Upper lobe of right lung (tissue), 1 donor: Measurements from ENCODE around the gene ESRRB. TPM values are rescaled to one million over a fixed set of nuclear protein-coding genes. Genes with fewer than 3 reads are reported as not detected.

Source experiments
- ATAC-seq: fragments of 200-7000 bp; cut with Tn5 transposase; one replicate; pipeline ENCODE4 v1.9.1; 2020; ENCODE audit warnings: mild to moderate bottlenecking, moderate library complexity
- DNase-seq: peaks from one replicate; pipeline ENCODE4 v3.0.0-alpha.2; 2020
- H3K27ac ChIP-seq: fragments of 200-600 bp; one replicate; pipeline ENCODE4 v1.8.0; 2022
- H3K27me3 ChIP-seq: fragments of 200-600 bp; one replicate; pipeline ENCODE4 v1.8.0; 2022; ENCODE audit warnings: mild to moderate bottlenecking
- H3K36me3 ChIP-seq: fragments of 200-600 bp; one replicate; pipeline ENCODE4 v1.8.0; 2022
- H3K4me1 ChIP-seq: fragments of 200-600 bp; one replicate; pipeline ENCODE4 v1.8.0; 2022
- H3K4me3 ChIP-seq: fragments of 200-600 bp; one replicate; pipeline ENCODE4 v1.8.0; 2022; ENCODE audit warnings: mild to moderate bottlenecking
- H3K9me3 ChIP-seq: fragments of 200-600 bp; one replicate; pipeline ENCODE4 v1.8.0; 2022
- CTCF ChIP-seq: fragments of 200-600 bp; IDR thresholded peaks from one replicate; pipeline ENCODE4 v1.8.0; 2022; ENCODE audit warnings: antibody characterized with exemption
- intact Hi-C: fragments of 100-400 bp; cut with DNase I; formaldehyde crosslinking; loops from one replicate; pipeline ENCODE4 v1.11.0; 2022
- total RNA-seq: library from RNA; stranded (reverse); fragmentation: NEBNext Ultra II Directional; extraction: Animal tissue kit (Norgen Biotek cat#: 25700); gene quantifications from one replicate; pipeline ENCODE4 v1.2.1, GENCODE V29; 2021
- donor health status: DM: no; HTN: yes; CAD: no; lungs with severe emphysema.

ESRRB gene
- total RNA-seq, 1 donor from 2014 or later = not detected

DNA sequence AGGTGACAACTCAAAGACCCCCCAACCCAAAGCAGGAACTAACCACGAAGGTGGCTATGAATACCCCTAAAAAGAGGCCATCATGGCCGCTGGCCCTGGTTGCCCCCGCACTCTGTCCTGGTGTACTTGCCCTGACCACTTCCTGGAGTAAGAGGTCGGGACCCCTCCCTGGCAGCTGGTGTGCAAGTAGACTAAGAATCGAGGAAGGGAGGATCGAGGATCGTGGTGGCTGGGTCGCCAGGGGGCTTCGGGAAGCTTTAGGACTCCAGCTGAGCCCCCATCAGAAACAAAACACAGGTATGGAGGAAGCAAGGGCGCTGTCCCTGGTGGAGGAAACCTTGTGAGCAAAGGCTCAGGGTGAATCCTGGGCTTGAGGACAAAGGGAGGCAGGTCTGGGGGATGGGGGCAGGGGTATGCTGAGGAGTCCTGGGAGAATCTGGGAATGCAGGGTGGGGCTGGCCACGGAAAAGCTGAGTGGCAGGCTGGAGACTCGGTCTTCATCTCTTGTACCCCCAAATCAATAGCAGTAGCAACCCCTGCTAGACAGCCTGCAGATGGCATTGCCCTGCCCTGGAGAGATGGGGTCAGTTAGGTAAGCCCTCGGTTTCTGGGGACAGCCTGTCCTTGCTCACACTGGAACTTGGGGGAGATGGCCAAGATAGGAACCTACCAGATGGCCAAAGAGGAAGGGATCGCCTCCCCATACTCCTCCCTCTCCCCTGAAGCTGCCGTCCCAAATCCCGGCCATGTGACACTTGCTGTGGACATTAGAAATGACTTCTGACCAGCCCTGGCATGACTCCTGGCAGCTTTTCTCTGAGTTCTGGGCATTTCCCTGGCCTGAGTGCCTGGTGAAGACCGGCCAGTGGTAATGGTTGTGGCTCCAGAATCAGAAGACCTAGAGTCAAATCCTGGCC, 45.3 kb upstream of the ESRRB start:
- Histone ChIP-seq H3K4me1 (no peaks in the 10 kb centered on the region), H3K4me3 (no peak overlapping the region), H3K36me3 (no peaks in the 10 kb centered on the region), H3K9me3 (no peaks in the 10 kb centered on the region), H3K27me3 (peaks cover 24% of the 10 kb centered on the region), H3K27ac (no peak overlapping the region)
- ATAC-seq (no peak), DNase-seq (peak; percentile 43)
- intact Hi-C loops = no loop called here
- TF ChIP-seq CTCF = no peak

GRCh38 chr14:76331328-76332011, 44.5 kb upstream of the ESRRB start:
- intact Hi-C loops = no loop called here
- H3K9me3 ChIP-seq = no peaks in the 10 kb centered on the region
- peak; percentile 52 for DNase-seq
- no peak overlapping the region for H3K4me3 ChIP-seq
- H3K36me3 ChIP-seq = no peaks in the 10 kb centered on the region
- H3K4me1 ChIP-seq = no peaks in the 10 kb centered on the region
- no peak overlapping the region for H3K27ac ChIP-seq
- no peak for TF ChIP-seq CTCF
- no peak for ATAC-seq
- H3K27me3 ChIP-seq = peaks cover 24% of the 10 kb centered on the region

DNA sequence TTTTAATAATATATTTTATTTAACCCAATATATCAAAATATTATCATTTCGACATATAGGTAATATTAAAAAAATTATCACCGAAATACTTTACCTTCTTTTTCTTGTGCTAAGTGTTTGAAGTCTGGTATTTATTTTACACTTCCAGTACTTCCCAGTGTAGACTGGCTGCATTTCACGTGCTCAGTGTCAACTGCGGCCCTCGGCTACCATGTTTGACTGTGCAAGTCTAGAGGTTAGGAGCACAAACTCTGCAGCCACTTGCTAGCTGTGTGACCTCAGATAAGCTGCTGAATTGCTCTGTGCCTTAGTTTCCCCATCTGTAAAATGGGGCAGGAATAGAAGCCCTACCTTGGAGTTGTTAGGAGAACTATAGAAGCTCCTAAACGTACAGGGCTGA, 42.3 kb upstream of the ESRRB start:
- peak; percentile 7 for DNase-seq
- no peak for TF ChIP-seq CTCF
- Histone ChIP-seq H3K4me3 (no peak overlapping the region), H3K4me1 (no peaks in the 10 kb centered on the region), H3K27ac (no peak overlapping the region), H3K27me3 (peaks cover 16% of the 10 kb centered on the region), H3K9me3 (no peaks in the 10 kb centered on the region), H3K36me3 (no peaks in the 10 kb centered on the region)
- intact Hi-C loops = no loop called here
- no peak for ATAC-seq

DNA sequence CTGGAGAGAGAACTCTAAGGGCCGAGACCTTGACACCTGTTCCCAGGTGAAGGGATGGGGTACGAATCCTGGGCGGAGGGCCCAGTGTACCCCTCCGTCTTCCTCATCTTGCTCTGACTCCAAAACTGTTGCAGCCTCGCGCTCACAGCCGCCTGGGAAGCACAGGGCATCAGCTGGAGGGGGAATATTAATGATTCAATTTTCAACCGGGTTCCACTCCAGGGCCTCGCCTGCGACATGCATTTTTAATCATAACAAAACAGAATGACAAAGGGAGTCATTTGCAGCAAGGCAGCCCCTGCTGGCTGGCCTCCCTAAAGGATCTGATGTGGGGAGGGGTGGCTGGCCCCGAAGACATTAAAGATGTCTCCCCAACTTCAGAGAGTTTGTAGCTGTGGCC, 41.6 kb upstream of the ESRRB start:
- Histone ChIP-seq H3K27me3 (peaks cover 11% of the 10 kb centered on the region), H3K27ac (no peak overlapping the region), H3K4me3 (no peak overlapping the region), H3K36me3 (no peaks in the 10 kb centered on the region), H3K4me1 (no peaks in the 10 kb centered on the region), H3K9me3 (no peaks in the 10 kb centered on the region)
- intact Hi-C loops = no loop called here
- DNase-seq (peak; percentile 22), ATAC-seq (no peak)
- TF ChIP-seq CTCF = no peak

- H3K4me1 ChIP-seq = no peaks in the 10 kb centered on the region
- intact Hi-C loops = no loop called here
- H3K9me3 ChIP-seq = no peaks in the 10 kb centered on the region
- H3K4me3 ChIP-seq = no peak overlapping the region
- DNase-seq (no peak), ATAC-seq (no peak)
- no peak overlapping the region for H3K27ac ChIP-seq
- TF ChIP-seq CTCF = no peak
- H3K27me3 ChIP-seq = no peaks in the 10 kb centered on the region
- no peaks in the 10 kb centered on the region for H3K36me3 ChIP-seq
These were observed 39.1 kb upstream of the ESRRB start for GRCh38 chr14:76336876-76337275.
